OCI-LY3 (cell line): ENCODE results near the gene C17orf113.

Experiments
- H2AFZ ChIP-seq: fragments of 200-600, 300-600 bp; shearing (Covaris generic); 2 replicates; pipeline ENCODE4 v1.6.0; 2014; ENCODE audit warnings: antibody characterized with exemption, low read depth, low read length
- H3K27ac ChIP-seq: fragments of 200-600, 300-600 bp; sonication (generic); 2 replicates; pipeline ENCODE4 v1.5.1; 2014; ENCODE audit warnings: mild to moderate bottlenecking, low read length, moderate library complexity, mixed read lengths
- H3K27me3 ChIP-seq: fragments of 200-600, 300-600 bp; sonication (generic); 2 replicates; pipeline ENCODE4 v1.6.1; 2014; ENCODE audit warnings: low read depth, low read length, mixed read lengths
- H3K36me3 ChIP-seq: fragments of 200-600, 300-600 bp; sonication (generic); replicated peaks from 2 replicates; pipeline ENCODE3; 2014; ENCODE audit warnings: low read depth, low read length, mixed read lengths
- H3K4me1 ChIP-seq: fragments of 300-600, 200-600 bp; sonication (generic); 2 replicates; pipeline ENCODE4 v1.6.1; 2014; ENCODE audit warnings: low read length, mixed read lengths
- H3K4me2 ChIP-seq: fragments of 200-600, 300-600 bp; sonication (generic); 2 replicates; pipeline ENCODE4 v1.6.1; 2014; ENCODE audit warnings: low read length, mixed read lengths
- H3K4me3 ChIP-seq: fragments of 300-600, 200-600 bp; sonication (generic); 2 replicates; pipeline ENCODE4 v1.5.1; 2014; ENCODE audit warnings: antibody characterized with exemption, mild to moderate bottlenecking, low read length, moderate library complexity
- H3K79me2 ChIP-seq: fragments of 300-600, 200-600 bp; shearing (Covaris generic); 2 replicates; pipeline ENCODE4 v1.6.1; 2014; ENCODE audit warnings: mild to moderate bottlenecking, low read length, mixed read lengths
- H3K9ac ChIP-seq: fragments of 300-600, 200-600 bp; shearing (Covaris generic); 2 replicates; pipeline ENCODE4 v1.6.0; 2014; ENCODE audit warnings: mild to moderate bottlenecking, low read length, moderate library complexity
- H3K9me3 ChIP-seq: fragments of 200-600, 300-600 bp; shearing (Covaris generic); 2 replicates; pipeline ENCODE4 v1.6.1; 2014; ENCODE audit warnings: low read length, mixed read lengths; ENCODE audit not compliant: insufficient read depth
- H4K20me1 ChIP-seq: fragments of 200-600, 300-600 bp; sonication (generic); 2 replicates; pipeline ENCODE4 v1.6.1; 2016; ENCODE audit warnings: low read length, mixed read lengths; ENCODE audit not compliant: insufficient read depth
- EZH2phosphoT487 ChIP-seq: fragments of 200-600 bp; shearing (Covaris generic); IDR thresholded peaks from 2 replicates; pipeline ENCODE4 v1.6.1; 2018; ENCODE audit warnings: antibody characterized with exemption, mixed run types, low read depth
- TF ChIP-seq, protein P1 (sequence below): fragments of 200-600, 300-600 bp; sonication (generic); IDR thresholded peaks from 2 replicates; pipeline ENCODE4 v1.5.1; 2014; ENCODE audit warnings: antibody characterized with exemption, low read length, low read depth

Gene C17orf113

DNA sequence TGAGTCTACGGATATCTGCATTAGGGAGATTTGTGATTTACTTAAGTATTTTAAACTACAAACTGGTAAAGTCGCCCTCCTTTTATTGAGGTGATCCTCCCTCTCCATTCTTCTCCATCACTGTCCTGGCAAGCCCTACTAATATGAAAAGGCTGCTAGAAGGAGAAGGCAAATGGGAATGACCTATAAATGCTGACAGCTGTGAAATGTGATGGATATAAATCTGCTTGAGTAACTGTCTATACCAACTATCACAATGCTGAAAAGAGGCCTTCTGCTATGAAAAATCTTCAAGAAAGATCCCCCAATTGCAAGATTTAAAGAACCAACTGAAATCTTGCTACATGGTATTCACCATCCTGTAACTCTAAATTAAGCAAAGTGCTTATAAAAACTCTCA is 48.7 kb downstream of the C17orf113 start:
- Histone ChIP-seq H3K4me3 (no peak overlapping the region), H2AFZ (no peak overlapping the region), H3K79me2 (peaks cover 64% of the 10 kb centered on the region), H3K9ac (no peak overlapping the region), H3K4me2 (no peak overlapping the region), H3K4me1 (peaks cover 16% of the 10 kb centered on the region), H3K9me3 (no peaks in the 10 kb centered on the region), H3K27ac (no peak overlapping the region), H3K27me3 (no peaks in the 10 kb centered on the region), H3K36me3 (peaks cover 41% of the 10 kb centered on the region), H4K20me1 (peaks cover 32% of the 10 kb centered on the region)
- TF ChIP-seq, protein P1, sequence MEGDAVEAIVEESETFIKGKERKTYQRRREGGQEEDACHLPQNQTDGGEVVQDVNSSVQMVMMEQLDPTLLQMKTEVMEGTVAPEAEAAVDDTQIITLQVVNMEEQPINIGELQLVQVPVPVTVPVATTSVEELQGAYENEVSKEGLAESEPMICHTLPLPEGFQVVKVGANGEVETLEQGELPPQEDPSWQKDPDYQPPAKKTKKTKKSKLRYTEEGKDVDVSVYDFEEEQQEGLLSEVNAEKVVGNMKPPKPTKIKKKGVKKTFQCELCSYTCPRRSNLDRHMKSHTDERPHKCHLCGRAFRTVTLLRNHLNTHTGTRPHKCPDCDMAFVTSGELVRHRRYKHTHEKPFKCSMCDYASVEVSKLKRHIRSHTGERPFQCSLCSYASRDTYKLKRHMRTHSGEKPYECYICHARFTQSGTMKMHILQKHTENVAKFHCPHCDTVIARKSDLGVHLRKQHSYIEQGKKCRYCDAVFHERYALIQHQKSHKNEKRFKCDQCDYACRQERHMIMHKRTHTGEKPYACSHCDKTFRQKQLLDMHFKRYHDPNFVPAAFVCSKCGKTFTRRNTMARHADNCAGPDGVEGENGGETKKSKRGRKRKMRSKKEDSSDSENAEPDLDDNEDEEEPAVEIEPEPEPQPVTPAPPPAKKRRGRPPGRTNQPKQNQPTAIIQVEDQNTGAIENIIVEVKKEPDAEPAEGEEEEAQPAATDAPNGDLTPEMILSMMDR, result no peak
- TF ChIP-seq EZH2phosphoT487, result no peak

- Histone ChIP-seq H3K27me3 (no peaks in the 10 kb centered on the region), H3K36me3 (peaks cover 44% of the 10 kb centered on the region), H2AFZ (no peak overlapping the region), H3K79me2 (peaks cover 53% of the 10 kb centered on the region), H3K4me3 (no peak overlapping the region), H3K9ac (no peak overlapping the region), H3K27ac (no peak overlapping the region), H3K4me1 (peaks cover 28% of the 10 kb centered on the region), H3K4me2 (no peak overlapping the region), H4K20me1 (peaks cover 31% of the 10 kb centered on the region), H3K9me3 (no peaks in the 10 kb centered on the region)
- TF ChIP-seq, protein P1, result no peak
- no peak for TF ChIP-seq EZH2phosphoT487
These were observed 49.8 kb downstream of the C17orf113 start for GRCh38 chr17:42000413-42001133.

GRCh38 chr17:41998497-41998896 is 51.9 kb downstream of the C17orf113 start:
- no peak overlapping the region for H3K9ac ChIP-seq
- H3K4me1 ChIP-seq, result peaks cover 39% of the 10 kb centered on the region
- no peaks in the 10 kb centered on the region for H3K9me3 ChIP-seq
- H3K79me2 ChIP-seq, result peaks cover 42% of the 10 kb centered on the region
- no peak overlapping the region for H2AFZ ChIP-seq
- peaks cover 58% of the 10 kb centered on the region for H3K36me3 ChIP-seq
- 0 out of 2 replicates have a peak overlapping the region, but pooled peaks have one; percentile 11 for H3K27ac ChIP-seq
- TF ChIP-seq EZH2phosphoT487, result no peak
- TF ChIP-seq, protein P1, result no peak
- peaks cover 15% of the 10 kb centered on the region; the same call in 1 of the 2 replicates for H4K20me1 ChIP-seq
- no peak overlapping the region for H3K4me2 ChIP-seq
- no peaks in the 10 kb centered on the region for H3K27me3 ChIP-seq
- H3K4me3 ChIP-seq, result no peak overlapping the region

GRCh38 chr17:41996855-41997164 is 53.6 kb downstream of the C17orf113 start:
- H3K4me2 ChIP-seq, result peak overlapping the region; percentile 76
- 0 out of 2 replicates have a peak, but pooled peaks cover 3% of the 10 kb centered on the region for H4K20me1 ChIP-seq
- H3K27ac ChIP-seq, result peak overlapping the region; percentile 95
- no peaks in the 10 kb centered on the region for H3K27me3 ChIP-seq
- peak overlapping the region; percentile 45; the same call in 1 of the 2 replicates for H3K4me3 ChIP-seq
- peaks cover 25% of the 10 kb centered on the region for H3K79me2 ChIP-seq
- H2AFZ ChIP-seq, result no peak overlapping the region
- H3K9ac ChIP-seq, result peak overlapping the region; percentile 55; the same call in 1 of the 2 replicates
- no peaks in the 10 kb centered on the region for H3K9me3 ChIP-seq
- peaks cover 39% of the 10 kb centered on the region for H3K4me1 ChIP-seq
- no peak for TF ChIP-seq EZH2phosphoT487
- TF ChIP-seq, protein P1, result no peak
- H3K36me3 ChIP-seq, result peaks cover 55% of the 10 kb centered on the region
